GM19240 (cell line): ENCODE data around the gene TAPT1.

Experiments used
- DNase-seq: peaks from one replicate; pipeline ENCODE4 v3.0.0; 2011; ENCODE audit warnings: low spot score; ENCODE audit not compliant: insufficient read length

Gene TAPT1

GRCh38 chr4:16139066-16139945 is 87.0 kb downstream of the TAPT1 start:
- DNase-seq, result no peak

DNA sequence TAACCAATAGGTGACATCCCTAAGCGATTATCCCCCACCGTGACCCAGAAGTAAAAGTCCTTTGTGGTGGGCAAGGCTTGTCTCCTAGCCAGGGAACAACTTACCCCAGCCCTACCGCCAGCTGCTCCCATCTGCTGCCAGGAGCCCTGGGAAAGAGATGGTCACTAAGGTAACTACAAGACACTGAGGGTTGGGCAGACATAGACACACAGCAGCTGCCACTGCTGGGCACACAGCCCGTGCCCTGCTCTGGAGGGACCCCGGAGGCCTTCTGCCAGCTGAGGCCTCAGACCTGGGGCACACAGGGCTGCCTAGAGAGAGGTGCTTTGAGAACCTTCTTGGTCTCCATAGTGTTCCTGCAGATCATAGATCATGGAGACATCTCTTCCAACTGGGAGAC is 89.4 kb downstream of the TAPT1 start:
- no peak for DNase-seq

DNA sequence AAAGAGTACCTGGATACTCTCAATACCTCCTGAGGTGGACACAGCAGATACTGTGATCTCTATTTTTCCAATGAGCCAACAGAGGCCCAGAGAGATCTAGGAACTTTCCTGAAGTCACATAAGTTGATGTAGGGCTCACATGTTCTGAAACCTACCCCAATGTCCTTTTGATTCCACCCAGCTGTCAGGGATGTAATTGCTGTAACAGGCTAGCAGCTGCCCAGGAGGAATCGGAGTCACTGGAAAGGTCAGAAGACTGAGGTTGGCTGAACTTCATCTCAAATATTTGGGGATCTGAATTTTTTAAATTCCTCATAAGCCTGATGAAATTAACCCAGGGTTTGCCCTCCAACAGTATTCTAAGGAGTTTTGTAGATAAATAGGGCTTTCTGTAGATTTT is 90.0 kb downstream of the TAPT1 start:
- no peak for DNase-seq

- DNase-seq, result no peak
Measured at GRCh38 chr4:16133406-16133805, 92.9 kb downstream of the TAPT1 start.

DNA sequence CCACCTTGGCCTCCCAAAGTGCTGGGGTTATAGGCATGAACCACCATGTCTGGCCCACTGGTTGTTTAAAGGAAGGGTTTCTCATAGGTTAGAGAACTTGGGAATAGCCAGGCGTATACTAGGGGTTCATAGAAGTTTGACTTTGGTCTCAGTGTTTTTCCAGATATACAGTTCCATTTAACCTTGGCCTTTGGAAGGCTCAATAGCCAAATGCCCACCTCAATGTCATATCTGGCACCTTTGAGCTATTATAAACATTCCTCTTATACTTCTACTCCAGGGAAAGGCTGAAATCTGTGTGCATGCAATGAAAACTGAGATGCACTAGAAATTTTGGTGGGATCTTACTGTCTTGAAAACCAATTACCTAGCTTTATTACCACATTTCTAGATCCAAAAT is 95.0 kb downstream of the TAPT1 start:
- no peak for DNase-seq

GRCh38 chr4:16129336-16129735 is 96.9 kb downstream of the TAPT1 start:
- DNase-seq, result no peak

GRCh38 chr4:16126714-16127113 is 99.6 kb downstream of the TAPT1 start:
- no peak for DNase-seq

DNA sequence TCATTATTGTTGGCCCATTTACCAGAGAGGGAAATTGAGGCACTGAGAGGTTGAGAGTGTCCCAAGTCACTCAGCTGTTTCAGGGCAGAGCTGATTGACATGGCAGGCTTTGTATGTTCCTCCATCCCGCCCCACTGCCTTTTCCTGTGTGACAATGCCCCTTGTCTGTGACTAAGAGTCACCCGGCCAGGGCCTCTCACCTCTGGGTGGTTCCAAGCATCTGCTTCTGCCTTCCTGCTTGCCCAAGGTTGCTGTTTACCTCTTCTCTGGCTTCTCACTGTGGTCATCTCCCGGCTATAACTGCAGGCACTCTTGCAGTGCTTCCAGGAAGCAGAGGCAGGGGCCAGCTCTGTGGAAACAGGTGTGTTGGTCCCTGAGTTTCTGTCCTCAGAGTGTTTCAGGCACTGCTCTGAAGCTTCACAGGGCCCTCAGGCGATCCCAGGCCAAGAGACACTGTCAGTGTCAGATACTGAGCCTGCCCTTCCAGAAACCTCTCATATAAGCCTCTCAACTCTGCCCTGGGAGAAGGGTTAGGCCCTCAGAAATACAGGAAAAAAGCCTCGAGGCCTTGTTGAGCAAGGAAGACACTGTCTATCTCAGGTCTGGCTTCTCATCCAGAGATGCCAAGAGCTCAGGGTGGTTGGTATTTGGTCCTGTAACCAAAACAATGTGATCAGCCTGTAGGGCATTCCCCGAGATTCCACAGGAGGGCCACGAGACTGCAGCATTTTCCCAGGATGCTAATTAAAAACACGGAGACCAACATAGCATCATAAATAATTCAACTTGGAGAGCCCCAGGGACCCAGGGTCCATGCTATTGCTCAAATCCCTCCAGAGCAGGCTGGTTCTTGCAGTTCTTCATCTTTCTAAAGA is 100.5 kb downstream of the TAPT1 start:
- no peak for DNase-seq

DNA sequence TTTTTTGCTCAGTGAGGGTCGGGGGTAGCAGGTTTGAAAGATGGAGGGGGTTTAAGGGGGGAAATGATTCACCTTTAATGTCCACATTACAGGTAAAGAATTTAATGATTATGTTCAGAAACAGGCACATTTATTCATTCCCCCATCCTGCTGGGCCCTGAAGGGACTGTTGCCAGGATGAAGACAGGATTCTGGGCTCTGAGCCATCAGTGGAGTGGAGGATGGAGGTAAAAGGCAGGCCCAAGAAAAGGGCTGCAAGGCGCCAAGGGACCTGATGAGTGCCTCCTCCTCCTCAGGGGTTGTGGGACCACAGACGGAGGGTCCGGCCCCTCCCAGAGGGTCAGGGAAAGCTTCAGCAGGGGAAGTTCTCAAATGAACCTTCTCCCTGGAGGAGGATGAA is 102.0 kb downstream of the TAPT1 start:
- DNase-seq, result no peak

DNA sequence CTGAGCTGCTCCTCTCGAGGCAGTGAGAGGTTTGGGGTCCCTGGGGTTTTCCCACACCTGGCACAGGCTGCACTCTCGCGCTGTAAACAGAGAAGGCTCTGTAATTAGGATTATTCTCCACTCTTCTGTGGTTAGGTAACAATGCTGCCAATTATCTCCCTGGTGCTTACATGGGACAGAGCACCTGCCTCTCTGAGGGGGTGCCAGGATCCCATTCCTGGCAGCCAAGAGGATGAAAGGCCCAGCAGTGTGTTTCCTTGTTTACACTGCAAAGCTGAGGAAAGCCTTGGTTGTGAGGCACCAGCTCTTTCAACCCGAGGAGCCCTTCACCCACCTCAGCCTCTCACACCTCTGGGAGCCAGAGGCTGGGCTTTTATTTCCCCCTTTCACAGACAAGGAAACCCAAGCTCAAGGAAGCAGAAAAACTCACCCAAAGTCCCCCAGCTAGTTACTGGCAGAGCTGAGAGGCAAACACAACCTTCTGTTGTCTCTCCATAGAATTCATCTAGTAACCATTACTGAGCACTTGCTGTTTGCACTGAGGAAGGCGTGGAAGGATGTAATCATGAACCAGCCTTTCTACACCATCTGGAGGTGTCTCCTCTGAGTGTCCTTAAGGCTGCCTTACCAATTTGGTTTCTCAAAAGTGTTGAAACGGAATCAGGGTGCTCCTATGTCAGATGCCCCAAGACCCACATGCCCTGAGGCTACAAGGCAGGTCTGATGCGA is 102.8 kb downstream of the TAPT1 start:
- no peak for DNase-seq

GRCh38 chr4:16122784-16123183 is 103.5 kb downstream of the TAPT1 start:
- no peak for DNase-seq

DNA sequence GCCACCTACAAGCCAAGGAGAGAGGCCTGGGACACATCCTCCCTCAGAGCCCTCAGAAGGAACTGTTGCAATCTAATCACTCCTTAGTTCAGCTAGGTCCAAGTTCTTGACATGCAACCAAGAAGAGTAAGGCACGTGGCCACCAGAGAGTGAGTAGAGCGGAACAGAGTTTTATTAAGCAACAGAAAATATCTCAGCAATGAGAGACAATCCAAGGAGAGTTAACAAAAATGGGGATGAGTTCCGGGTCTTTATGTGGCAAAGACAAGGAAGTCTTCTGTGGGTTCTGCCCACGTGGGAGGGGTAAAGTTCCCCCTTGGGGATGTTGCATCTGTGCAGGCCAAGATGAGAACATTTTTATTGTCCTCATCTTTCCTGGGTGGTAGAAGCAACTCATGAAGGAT is 104.0 kb downstream of the TAPT1 start:
- DNase-seq, result no peak

DNA sequence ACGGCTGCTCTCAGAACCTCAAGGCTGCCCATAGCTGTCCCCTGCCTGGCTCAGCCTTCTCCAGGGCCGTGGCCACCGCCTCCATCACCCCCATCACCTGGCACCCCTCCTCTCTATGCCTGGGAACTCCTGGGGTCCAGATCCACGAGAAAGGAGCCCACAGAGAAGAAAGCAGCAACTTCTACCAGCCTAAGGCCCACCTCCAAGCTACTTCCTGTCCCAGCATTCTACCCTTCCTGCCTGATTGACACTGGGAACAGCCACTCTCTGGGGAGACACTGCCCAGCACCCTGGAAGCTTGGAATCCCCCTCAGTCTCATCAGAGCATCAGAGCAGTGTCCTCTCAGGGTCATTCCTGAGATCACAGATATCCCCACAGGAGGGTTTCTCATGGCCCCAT is 105.6 kb downstream of the TAPT1 start:
- DNase-seq, result no peak

GRCh38 chr4:16119981-16120380 is 106.3 kb downstream of the TAPT1 start:
- DNase-seq, result no peak

GRCh38 chr4:16118090-16118489 is 108.2 kb downstream of the TAPT1 start:
- no peak for DNase-seq

- no peak for DNase-seq
Measured at GRCh38 chr4:16117164-16117563, 109.1 kb downstream of the TAPT1 start.

- DNase-seq, result no peak
Measured at GRCh38 chr4:16116493-16116990, 109.7 kb downstream of the TAPT1 start.

DNA sequence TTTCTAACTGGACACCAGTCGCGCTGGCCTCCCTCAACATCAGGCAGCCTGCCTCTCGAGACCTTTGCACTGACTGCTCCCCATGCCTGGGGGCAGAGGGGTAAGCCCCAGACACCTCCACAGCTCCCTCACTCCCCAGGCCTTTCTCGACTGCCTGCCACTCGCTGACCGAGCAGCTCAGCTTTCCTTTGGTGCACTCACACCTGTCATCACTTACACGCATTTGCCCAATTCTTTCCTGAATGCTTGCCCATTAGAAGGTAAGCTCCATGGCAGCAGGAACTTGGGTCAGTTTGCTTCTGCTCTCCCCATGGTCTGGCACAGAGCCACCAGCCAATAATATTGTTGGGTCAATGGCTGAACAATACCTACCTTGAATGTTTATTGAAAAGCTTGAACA is 110.3 kb downstream of the TAPT1 start:
- DNase-seq, result no peak

DNA sequence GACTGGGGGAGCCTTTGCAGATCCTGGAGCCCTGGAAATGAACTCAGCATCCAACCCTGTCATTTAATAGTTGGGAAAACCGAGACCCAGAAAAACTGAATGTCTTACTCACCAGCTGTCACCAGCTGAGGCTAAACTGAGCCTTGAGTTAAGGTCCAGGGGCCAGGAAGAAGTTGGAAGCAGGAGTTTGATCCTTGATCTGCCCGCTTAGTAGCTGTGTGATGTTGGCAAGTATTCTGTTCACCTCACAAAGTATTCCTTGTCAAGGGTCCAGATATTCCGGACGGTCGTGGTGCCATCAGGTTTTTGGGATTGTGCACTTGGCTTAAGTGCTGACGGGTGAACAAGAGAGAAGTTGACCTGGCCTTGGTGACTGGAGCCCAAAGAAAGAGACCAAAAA is 111.7 kb downstream of the TAPT1 start:
- no peak for DNase-seq

DNA sequence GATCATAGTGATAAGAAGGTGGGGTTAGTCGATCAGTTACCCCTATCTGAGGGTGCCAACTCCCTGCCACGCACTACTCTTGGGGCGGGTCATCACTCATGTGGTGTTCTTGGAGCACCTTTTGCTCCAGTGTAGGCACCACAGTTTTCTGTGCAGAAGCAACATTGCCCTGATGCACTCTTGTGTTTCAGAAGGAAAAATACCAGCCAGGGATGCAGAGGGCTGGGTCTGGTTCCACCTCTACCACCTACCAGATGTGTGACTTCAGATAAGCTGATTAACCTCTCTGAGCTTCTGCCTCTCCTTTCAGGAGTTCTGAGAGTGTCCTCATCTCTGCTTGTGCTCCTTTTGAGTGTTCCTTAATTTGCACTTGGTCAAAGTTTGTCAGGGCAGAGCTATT is 112.5 kb downstream of the TAPT1 start:
- DNase-seq, result no peak

GRCh38 chr4:16111533-16111932 is 114.7 kb downstream of the TAPT1 start:
- DNase-seq, result no peak
